Myocyte (in vitro differentiated cells): Measurements from ENCODE around the gene AGRN. TPM values are rescaled to one million over a fixed set of nuclear protein-coding genes. Genes with fewer than 3 reads are reported as not detected.
"Not testable (repeated sequence)": the region's sequence is repeated elsewhere in the genome, so short reads cannot be mapped to it uniquely, and the experiment has no call there.

Experiments
- DNase-seq: peaks from one replicate; pipeline ENCODE4 v3.0.0-alpha.2; 2012; ENCODE audit warnings: low read depth
- total RNA-seq: library from RNA; depleted of rRNA; stranded (reverse); fragments of >200 nt; gene quantifications from 2 replicates; pipeline ENCODE4 v1.2.3, GENCODE V29; 2014

Gene AGRN
- total RNA-seq, 1 donor from 2014 or later: 108 TPM

GRCh38 chr1:1051127-1051810, 31.3 kb downstream of the AGRN start:
- no peak for DNase-seq

- no peak for DNase-seq
Observed at GRCh38 chr1:1052003-1052840, 32.3 kb downstream of the AGRN start.

- DNase-seq: no peak
Observed at GRCh38 chr1:1053022-1053421, 33.1 kb downstream of the AGRN start.

- no peak for DNase-seq
Observed at GRCh38 chr1:1053682-1054081, 33.8 kb downstream of the AGRN start.

- DNase-seq: no peak
Observed at GRCh38 chr1:1054099-1054700, 34.3 kb downstream of the AGRN start.

GRCh38 chr1:1054971-1055370, 35.1 kb downstream of the AGRN start:
- no peak for DNase-seq

- no peak for DNase-seq
Observed at GRCh38 chr1:1055841-1056736, 36.2 kb downstream of the AGRN start.

- not testable (repeated sequence) for DNase-seq
Observed at GRCh38 chr1:1057769-1058087, 37.8 kb downstream of the AGRN start.

GRCh38 chr1:1058088-1058905, 38.4 kb downstream of the AGRN start:
- DNase-seq: no peak

- no peak for DNase-seq
Observed at GRCh38 chr1:1058921-1059493, 39.1 kb downstream of the AGRN start.

- DNase-seq: peak; percentile 80
Observed at GRCh38 chr1:1059494-1060280, 39.8 kb downstream of the AGRN start.

- DNase-seq: no peak
Observed at GRCh38 chr1:1060281-1061000, 40.5 kb downstream of the AGRN start.

- DNase-seq: no peak
Observed at GRCh38 chr1:1061682-1062345, 41.9 kb downstream of the AGRN start.

- DNase-seq: no peak
Observed at GRCh38 chr1:1062348-1063163, 42.6 kb downstream of the AGRN start.

GRCh38 chr1:1063261-1063944, 43.5 kb downstream of the AGRN start:
- no peak for DNase-seq
